BJ (cell line): Measurements from ENCODE around the gene TMPRSS2. TPM values are rescaled to one million over a fixed set of nuclear protein-coding genes. Genes with fewer than 3 reads are reported as not detected.

Source experiments
- CTCF ChIA-PET: fragments of 350-600 bp; formaldehyde crosslinking; extraction: SDS; loops from one replicate; lab custom pipeline; 2021; ENCODE audit warnings: antibody characterized with exemption, inconsistent platforms; lab: Yijun Ruan, JAX
- POLR2A ChIA-PET: fragments of 300-600 bp; sonication (Branson Sonifier 250); formaldehyde crosslinking; extraction: SDS; loops from one replicate; lab custom pipeline; 2021; ENCODE audit warnings: antibody characterized with exemption; lab: Charles Lee
- DNase-seq: peaks from one replicate; pipeline ENCODE4 v3.0.0-alpha.2; 2011; ENCODE audit warnings: low read depth
- H3K27me3 ChIP-seq: 2 replicates; pipeline ENCODE4 v1.6.0; 2011; ENCODE audit warnings: low read length; ENCODE audit not compliant: control insufficient read depth, insufficient read depth
- H3K36me3 ChIP-seq: 2 replicates; pipeline ENCODE4 v1.5.1; 2011; ENCODE audit warnings: low read length; ENCODE audit not compliant: control insufficient read depth, insufficient read depth
- H3K4me3 ChIP-seq: 2 replicates; pipeline ENCODE4 v1.5.1; 2011; ENCODE audit warnings: low read depth, mild to moderate bottlenecking, control low read depth, low read length
- polyA plus RNA-seq: library from polyadenylated mRNA; depleted of rRNA; stranded (reverse); fragments of >200 nt; gene quantifications from 2 replicates; pipeline ENCODE4 v1.2.3, GENCODE V29; 2011
- TF ChIP-seq, protein P1 (sequence below): IDR thresholded peaks from 2 replicates; pipeline ENCODE4 v1.5.1; 2011; ENCODE audit warnings: low read depth, mild to moderate bottlenecking, control low read depth, inconsistent platforms, low read length, moderate library complexity; ENCODE audit not compliant: insufficient read depth

TMPRSS2 gene
- polyA plus RNA-seq, 1 experiment: not detected

DNA sequence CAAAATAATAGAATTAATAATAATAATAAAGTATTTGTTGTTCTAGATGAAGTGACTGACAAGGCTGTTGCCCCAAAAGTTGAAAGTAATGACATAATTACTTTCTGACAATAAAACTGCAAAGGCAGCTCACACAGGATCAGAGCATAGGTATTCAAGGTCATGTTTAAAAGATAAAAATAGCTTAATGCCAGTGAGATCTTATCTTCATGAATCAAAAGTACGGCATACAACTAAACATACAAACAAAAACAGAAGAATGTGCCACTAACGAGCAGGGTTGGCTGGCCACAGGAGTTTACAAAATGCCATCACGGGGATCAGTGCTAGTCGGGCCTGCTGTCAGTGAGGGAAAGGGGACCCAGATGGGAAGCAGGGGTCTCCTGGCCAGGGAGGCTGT, 22.4 kb upstream of the TMPRSS2 start:
- POLR2A ChIA-PET: no interaction called here
- Histone ChIP-seq H3K4me3 (no peak overlapping the region), H3K36me3 (no peaks in the 10 kb centered on the region), H3K27me3 (peaks cover 2% of the 10 kb centered on the region; the same call in 1 of the 2 replicates)
- CTCF ChIA-PET: no interaction called here
- TF ChIP-seq, protein P1, sequence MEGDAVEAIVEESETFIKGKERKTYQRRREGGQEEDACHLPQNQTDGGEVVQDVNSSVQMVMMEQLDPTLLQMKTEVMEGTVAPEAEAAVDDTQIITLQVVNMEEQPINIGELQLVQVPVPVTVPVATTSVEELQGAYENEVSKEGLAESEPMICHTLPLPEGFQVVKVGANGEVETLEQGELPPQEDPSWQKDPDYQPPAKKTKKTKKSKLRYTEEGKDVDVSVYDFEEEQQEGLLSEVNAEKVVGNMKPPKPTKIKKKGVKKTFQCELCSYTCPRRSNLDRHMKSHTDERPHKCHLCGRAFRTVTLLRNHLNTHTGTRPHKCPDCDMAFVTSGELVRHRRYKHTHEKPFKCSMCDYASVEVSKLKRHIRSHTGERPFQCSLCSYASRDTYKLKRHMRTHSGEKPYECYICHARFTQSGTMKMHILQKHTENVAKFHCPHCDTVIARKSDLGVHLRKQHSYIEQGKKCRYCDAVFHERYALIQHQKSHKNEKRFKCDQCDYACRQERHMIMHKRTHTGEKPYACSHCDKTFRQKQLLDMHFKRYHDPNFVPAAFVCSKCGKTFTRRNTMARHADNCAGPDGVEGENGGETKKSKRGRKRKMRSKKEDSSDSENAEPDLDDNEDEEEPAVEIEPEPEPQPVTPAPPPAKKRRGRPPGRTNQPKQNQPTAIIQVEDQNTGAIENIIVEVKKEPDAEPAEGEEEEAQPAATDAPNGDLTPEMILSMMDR: no peak
- no peak for DNase-seq

DNA sequence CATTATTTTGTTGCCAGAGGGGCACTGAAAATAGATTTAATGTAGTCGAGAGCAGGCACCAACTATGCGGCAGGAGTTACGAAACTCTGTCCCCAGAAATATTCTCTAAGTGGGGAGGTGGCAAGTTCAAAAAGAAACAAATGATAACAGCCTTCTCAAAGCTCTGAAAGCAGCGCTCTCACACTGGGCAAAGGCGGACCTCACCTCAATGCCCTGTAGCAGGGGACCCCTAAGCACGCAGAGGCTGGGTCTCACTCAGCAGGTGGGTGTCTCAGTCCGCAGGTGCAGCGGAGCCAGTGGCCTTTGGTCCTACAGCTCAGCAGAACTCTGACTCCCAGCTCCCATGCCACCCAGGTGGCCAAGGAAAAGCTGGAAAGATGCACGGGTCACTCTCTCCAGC, 21.8 kb upstream of the TMPRSS2 start:
- no peak for DNase-seq
- TF ChIP-seq, protein P1: no peak
- ChIA-PET POLR2A (no interaction called here), CTCF (no interaction called here)
- Histone ChIP-seq H3K36me3 (no peaks in the 10 kb centered on the region), H3K27me3 (peaks cover 2% of the 10 kb centered on the region; the same call in 1 of the 2 replicates), H3K4me3 (no peak overlapping the region)

DNA sequence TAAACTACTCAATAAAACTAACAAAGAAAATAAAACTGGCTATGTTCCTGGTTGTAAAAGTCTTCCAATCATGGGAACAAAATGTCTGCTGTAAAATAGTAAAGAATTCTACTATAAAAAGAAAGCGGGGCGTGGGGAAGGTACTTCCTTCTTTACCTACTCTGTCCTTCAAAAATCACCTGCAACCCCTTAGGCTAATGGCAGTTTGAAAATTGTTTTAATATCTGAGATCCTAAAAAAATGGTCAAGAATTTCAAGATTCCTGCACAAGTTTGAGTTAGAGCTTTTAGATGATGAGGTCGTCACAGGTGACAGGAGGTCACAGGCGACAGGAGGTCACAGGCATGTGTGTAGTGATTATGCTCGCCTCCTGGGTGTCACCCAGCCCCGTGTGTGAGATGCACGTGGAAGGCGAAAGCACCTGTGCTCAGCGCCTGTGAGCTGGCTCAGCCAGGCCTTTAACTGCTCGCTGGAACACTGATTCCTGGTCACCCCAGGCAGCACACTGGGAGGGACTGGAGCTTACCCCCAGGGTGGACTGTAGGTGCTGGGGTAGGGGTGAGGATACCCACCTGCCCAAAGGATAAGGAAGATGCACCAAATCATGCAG, 18.6 kb upstream of the TMPRSS2 start:
- CTCF ChIA-PET: no interaction called here
- DNase-seq: no peak
- H3K36me3 ChIP-seq: no peaks in the 10 kb centered on the region
- H3K27me3 ChIP-seq: peaks cover 2% of the 10 kb centered on the region; the same call in 1 of the 2 replicates
- POLR2A ChIA-PET: no interaction called here
- TF ChIP-seq, protein P1: no peak
- no peak overlapping the region for H3K4me3 ChIP-seq

DNA sequence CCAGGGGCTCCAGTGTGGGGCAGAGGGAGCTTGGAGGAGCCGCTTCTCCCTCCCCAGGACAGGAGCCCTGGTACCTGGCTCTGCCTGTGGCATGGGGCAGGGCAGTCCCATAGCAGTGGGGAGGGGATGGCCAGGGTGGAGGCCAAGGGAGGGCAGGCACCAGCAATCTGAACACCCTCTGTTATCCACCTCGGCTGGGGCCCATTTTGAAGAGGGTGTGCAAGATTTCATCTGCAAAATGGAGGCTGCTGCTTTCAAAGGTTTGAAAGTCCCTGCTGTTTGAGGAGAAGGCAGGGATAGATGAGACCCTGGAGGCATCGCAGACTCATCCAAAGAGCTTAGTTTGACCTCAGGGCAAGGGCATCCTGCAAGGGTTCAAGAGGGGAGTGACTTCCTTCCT, 15.2 kb upstream of the TMPRSS2 start:
- TF ChIP-seq, protein P1: no peak
- ChIA-PET POLR2A (no interaction called here), CTCF (no interaction called here)
- Histone ChIP-seq H3K27me3 (peaks cover 4% of the 10 kb centered on the region; the same call in 1 of the 2 replicates), H3K36me3 (no peaks in the 10 kb centered on the region), H3K4me3 (no peak overlapping the region)
- DNase-seq: no peak

DNA sequence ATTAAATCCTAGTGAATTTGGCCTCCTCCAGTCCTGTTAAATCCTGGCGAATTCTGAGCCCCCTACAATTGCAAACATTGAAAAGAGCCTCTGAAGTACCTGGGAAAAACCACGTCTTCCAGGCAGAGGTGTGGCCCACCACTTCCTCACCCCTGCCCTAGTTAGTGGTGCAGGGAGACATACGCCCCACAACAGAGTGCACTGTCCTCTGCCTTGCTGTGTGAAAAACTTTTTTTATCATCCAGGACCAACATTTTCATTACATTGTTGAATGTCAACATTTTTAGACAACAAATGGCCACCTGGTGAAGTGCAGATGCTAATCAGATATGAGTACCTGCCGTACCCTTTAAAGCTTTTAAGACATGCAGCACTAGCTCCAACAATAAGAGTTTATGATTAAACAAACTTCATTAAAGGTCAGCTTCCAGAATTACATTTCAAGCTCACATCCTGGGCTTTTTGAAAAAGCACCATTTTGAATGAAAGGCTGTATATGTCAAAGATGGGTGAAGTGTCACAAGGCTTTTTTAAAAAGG, 13.6 kb upstream of the TMPRSS2 start:
- H3K27me3 ChIP-seq: peaks cover 2% of the 10 kb centered on the region; the same call in 1 of the 2 replicates
- DNase-seq: no peak
- TF ChIP-seq, protein P1: no peak
- ChIA-PET POLR2A (no interaction called here), CTCF (interaction anchor here (0.6 kb wide), 1 partner anchor 65 kb away, joined by 3 read pairs; no protein-coding TSS in a partner anchor)
- no peak overlapping the region for H3K4me3 ChIP-seq
- no peaks in the 10 kb centered on the region for H3K36me3 ChIP-seq
